ENCODE results near the gene SKIC3.

- TF ChIP-seq, protein P1, sequence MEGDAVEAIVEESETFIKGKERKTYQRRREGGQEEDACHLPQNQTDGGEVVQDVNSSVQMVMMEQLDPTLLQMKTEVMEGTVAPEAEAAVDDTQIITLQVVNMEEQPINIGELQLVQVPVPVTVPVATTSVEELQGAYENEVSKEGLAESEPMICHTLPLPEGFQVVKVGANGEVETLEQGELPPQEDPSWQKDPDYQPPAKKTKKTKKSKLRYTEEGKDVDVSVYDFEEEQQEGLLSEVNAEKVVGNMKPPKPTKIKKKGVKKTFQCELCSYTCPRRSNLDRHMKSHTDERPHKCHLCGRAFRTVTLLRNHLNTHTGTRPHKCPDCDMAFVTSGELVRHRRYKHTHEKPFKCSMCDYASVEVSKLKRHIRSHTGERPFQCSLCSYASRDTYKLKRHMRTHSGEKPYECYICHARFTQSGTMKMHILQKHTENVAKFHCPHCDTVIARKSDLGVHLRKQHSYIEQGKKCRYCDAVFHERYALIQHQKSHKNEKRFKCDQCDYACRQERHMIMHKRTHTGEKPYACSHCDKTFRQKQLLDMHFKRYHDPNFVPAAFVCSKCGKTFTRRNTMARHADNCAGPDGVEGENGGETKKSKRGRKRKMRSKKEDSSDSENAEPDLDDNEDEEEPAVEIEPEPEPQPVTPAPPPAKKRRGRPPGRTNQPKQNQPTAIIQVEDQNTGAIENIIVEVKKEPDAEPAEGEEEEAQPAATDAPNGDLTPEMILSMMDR (IDR thresholded peaks at IDR 0.05; ENCODE audit: low read depth, low read length) = no peak
- no peak for TF ChIP-seq EZH2phosphoT487 (IDR thresholded peaks at IDR 0.05; ENCODE audit: low read depth)
Measured at GRCh38 chr5:95533761-95534160, 21.0 kb downstream of the SKIC3 start.

Data from OCI-LY3 (cell line).